ENCODE data around the gene NCEH1.

The NCEH1 gene

GRCh38 chr3:172644258-172644657, 66.6 kb downstream of the NCEH1 start:
- Histone ChIP-seq H3K4me1 (ENCODE audit: insufficient read depth, low read length, poor library complexity, severe bottlenecking) (no peaks in the 10 kb centered on the region), H3K79me2 (ENCODE audit: insufficient read depth, low read length) (no peaks in the 10 kb centered on the region), H2AFZ (ENCODE audit: low read length) (no peak overlapping the region), H4K20me1 (ENCODE audit: insufficient read depth, low read length, poor library complexity, severe bottlenecking) (no peaks in the 10 kb centered on the region), H3K4me3 (ENCODE audit: low read length, poor library complexity, severe bottlenecking) (no peak overlapping the region), H3K9me3 (ENCODE audit: insufficient read depth, low read depth, low read length) (no peaks in the 10 kb centered on the region), H3K27me3 (ENCODE audit: insufficient read depth, low read length, poor library complexity, severe bottlenecking) (no peaks in the 10 kb centered on the region), H3K9me2 (replicated peaks; ENCODE audit: low read depth, low read length) (no peaks in the 10 kb centered on the region), H3K4me2 (ENCODE audit: low read depth, low read length, poor library complexity, severe bottlenecking) (no peak overlapping the region), H3K9ac (ENCODE audit: low read depth, low read length, poor library complexity, severe bottlenecking) (no peak overlapping the region), H3F3A (ENCODE audit: low read depth) (no peaks in the 10 kb centered on the region), H3K36me3 (ENCODE audit: insufficient read depth, low read length) (peaks cover 7% of the 10 kb centered on the region)
- TF ChIP-seq EZH2phosphoT487 (IDR thresholded peaks at IDR 0.05; ENCODE audit: borderline replicate concordance) (no peak), CTCF (conservative IDR thresholded peaks at IDR 0.05; ENCODE audit: low read length) (no peak)

GRCh38 chr3:172643506-172644179, 67.2 kb downstream of the NCEH1 start:
- H3K9me2 ChIP-seq (replicated peaks; ENCODE audit: low read depth, low read length) = no peaks in the 10 kb centered on the region
- H4K20me1 ChIP-seq (ENCODE audit: insufficient read depth, low read length, poor library complexity, severe bottlenecking) = no peaks in the 10 kb centered on the region
- peaks cover 7% of the 10 kb centered on the region for H3K36me3 ChIP-seq (ENCODE audit: insufficient read depth, low read length)
- no peaks in the 10 kb centered on the region for H3K9me3 ChIP-seq (ENCODE audit: insufficient read depth, low read depth, low read length)
- H3F3A ChIP-seq (ENCODE audit: low read depth) = no peaks in the 10 kb centered on the region
- no peak overlapping the region for H3K4me2 ChIP-seq (ENCODE audit: low read depth, low read length, poor library complexity, severe bottlenecking)
- H3K27me3 ChIP-seq (ENCODE audit: insufficient read depth, low read length, poor library complexity, severe bottlenecking) = no peaks in the 10 kb centered on the region
- TF ChIP-seq EZH2phosphoT487 (IDR thresholded peaks at IDR 0.05; ENCODE audit: borderline replicate concordance) = no peak
- no peak for TF ChIP-seq CTCF (conservative IDR thresholded peaks at IDR 0.05; ENCODE audit: low read length)
- H3K9ac ChIP-seq (ENCODE audit: low read depth, low read length, poor library complexity, severe bottlenecking) = no peak overlapping the region
- no peaks in the 10 kb centered on the region for H3K79me2 ChIP-seq (ENCODE audit: insufficient read depth, low read length)
- no peaks in the 10 kb centered on the region for H3K4me1 ChIP-seq (ENCODE audit: insufficient read depth, low read length, poor library complexity, severe bottlenecking)
- no peak overlapping the region for H2AFZ ChIP-seq (ENCODE audit: low read length)
- H3K4me3 ChIP-seq (ENCODE audit: low read length, poor library complexity, severe bottlenecking) = no peak overlapping the region

GRCh38 chr3:172641291-172641690, 69.6 kb downstream of the NCEH1 start:
- H3K9me2 ChIP-seq (replicated peaks; ENCODE audit: low read depth, low read length) = no peaks in the 10 kb centered on the region
- no peaks in the 10 kb centered on the region for H4K20me1 ChIP-seq (ENCODE audit: insufficient read depth, low read length, poor library complexity, severe bottlenecking)
- H3K4me2 ChIP-seq (ENCODE audit: low read depth, low read length, poor library complexity, severe bottlenecking) = no peak overlapping the region
- H3K9ac ChIP-seq (ENCODE audit: low read depth, low read length, poor library complexity, severe bottlenecking) = no peak overlapping the region
- peaks cover 7% of the 10 kb centered on the region for H3K36me3 ChIP-seq (ENCODE audit: insufficient read depth, low read length)
- no peaks in the 10 kb centered on the region for H3K27me3 ChIP-seq (ENCODE audit: insufficient read depth, low read length, poor library complexity, severe bottlenecking)
- TF ChIP-seq EZH2phosphoT487 (IDR thresholded peaks at IDR 0.05; ENCODE audit: borderline replicate concordance) (no peak), CTCF (conservative IDR thresholded peaks at IDR 0.05; ENCODE audit: low read length) (no peak)
- no peaks in the 10 kb centered on the region for H3K4me1 ChIP-seq (ENCODE audit: insufficient read depth, low read length, poor library complexity, severe bottlenecking)
- no peaks in the 10 kb centered on the region for H3K9me3 ChIP-seq (ENCODE audit: insufficient read depth, low read depth, low read length)
- no peaks in the 10 kb centered on the region for H3F3A ChIP-seq (ENCODE audit: low read depth)
- H3K4me3 ChIP-seq (ENCODE audit: low read length, poor library complexity, severe bottlenecking) = no peak overlapping the region
- H2AFZ ChIP-seq (ENCODE audit: low read length) = no peak overlapping the region
- H3K79me2 ChIP-seq (ENCODE audit: insufficient read depth, low read length) = no peaks in the 10 kb centered on the region
